NB4 (cell line): ENCODE measurements around the gene SRC.

Experiments used
- DNase-seq: peaks from one replicate; pipeline ENCODE4 v3.0.0; 2010; ENCODE audit warnings: low read depth
- H3K4me3 ChIP-seq: one replicate; pipeline ENCODE4 v1.5.1; 2011; ENCODE audit warnings: mild to moderate bottlenecking, low read depth, low read length, moderate library complexity
- CTCF ChIP-seq: IDR thresholded peaks from one replicate; pipeline ENCODE4 v1.5.1; 2012; ENCODE audit warnings: low read depth, low read length
- MAX ChIP-seq: IDR thresholded peaks from 2 replicates; pipeline ENCODE4 v1.6.1; 2011; ENCODE audit warnings: low read depth, low read length
- MYC ChIP-seq: IDR thresholded peaks from 2 replicates; pipeline ENCODE4 v1.6.1; 2011; ENCODE audit warnings: low read depth, low read length
- POLR2A ChIP-seq: IDR thresholded peaks from 2 replicates; pipeline ENCODE4 v1.6.1; 2011; ENCODE audit warnings: mild to moderate bottlenecking; ENCODE audit not compliant: insufficient read length; ENCODE audit errors: extremely low read depth

Gene SRC

GRCh38 chr20:37443596-37443995, 97.7 kb downstream of the SRC start:
- H3K4me3 ChIP-seq, result no peak overlapping the region
- no peak for TF ChIP-seq POLR2A
- TF ChIP-seq CTCF, result no peak
- no peak for TF ChIP-seq MAX

GRCh38 chr20:37445041-37445440, 99.1 kb downstream of the SRC start:
- no peak for DNase-seq
- H3K4me3 ChIP-seq, result no peak overlapping the region
- no peak for TF ChIP-seq MAX
- no peak for TF ChIP-seq CTCF
- no peak for TF ChIP-seq MYC
- no peak for TF ChIP-seq POLR2A

More at GRCh38 chr20:37443596-37443995, 97.7 kb downstream of the SRC start:
- no peak for DNase-seq

GRCh38 chr20:37446286-37447032, 100.5 kb downstream of the SRC start:
- DNase-seq, result no peak
- TF ChIP-seq CTCF, result no peak
- no peak for TF ChIP-seq POLR2A
- no peak for TF ChIP-seq MYC
- no peak for TF ChIP-seq MAX
- H3K4me3 ChIP-seq, result no peak overlapping the region

GRCh38 chr20:37447688-37448087, 101.7 kb downstream of the SRC start:
- DNase-seq, result no peak
- H3K4me3 ChIP-seq, result no peak overlapping the region
- TF ChIP-seq POLR2A, result no peak
- TF ChIP-seq CTCF, result no peak

GRCh38 chr20:37449276-37449675, 103.3 kb downstream of the SRC start:
- DNase-seq, result no peak
- no peak overlapping the region for H3K4me3 ChIP-seq
- no peak for TF ChIP-seq CTCF

- H3K4me3 ChIP-seq, result no peak overlapping the region
- TF ChIP-seq MAX (no peak), POLR2A (no peak), CTCF (no peak), MYC (no peak)
- DNase-seq, result no peak
Observed at GRCh38 chr20:37450344-37450743, 104.4 kb downstream of the SRC start.
